Activated T-helper 2 cell treated with anti-CD3 and anti-CD28 coated beads, Interferon-gamma antibody, Interleukin-2, Interleukin-4, amounts not matched to agents 10 μg/mL and 5 μg/mL and 100 μg/mL, durations not matched to agents 14 hours and 24 hours and 36 hours (primary cell): ENCODE measurements around the gene ACAD11. TPM values are rescaled to one million over a fixed set of nuclear protein-coding genes. Genes with fewer than 3 reads are reported as not detected.
"Not testable (repeated sequence)": the region's sequence is repeated elsewhere in the genome, so short reads cannot be mapped to it uniquely, and the experiment has no call there.

Experiments used
- DNase-seq: peaks from one replicate; pipeline ENCODE4 v3.0.0; 2021; ENCODE audit warnings: low spot score
- H3K27ac Mint-ChIP-seq: one replicate; pipeline ENCODE4 v1.8.0; 2021; ENCODE audit warnings: mixed read lengths
- H3K27me3 Mint-ChIP-seq: one replicate; pipeline ENCODE4 v1.8.0; 2021; ENCODE audit warnings: low read depth, mixed read lengths
- H3K36me3 Mint-ChIP-seq: one replicate; pipeline ENCODE4 v1.8.0; 2021; ENCODE audit warnings: low read depth, mixed read lengths
- H3K4me1 Mint-ChIP-seq: one replicate; pipeline ENCODE4 v1.8.0; 2021; ENCODE audit warnings: low read depth, mixed read lengths
- H3K4me3 Mint-ChIP-seq: one replicate; pipeline ENCODE4 v1.8.0; 2021; ENCODE audit warnings: low read depth, mild to moderate bottlenecking, moderate library complexity, mixed read lengths
- H3K9me3 Mint-ChIP-seq: one replicate; pipeline ENCODE4 v1.8.0; 2021; ENCODE audit warnings: mixed read lengths
- intact Hi-C: fragments of 100-400 bp; cut with micrococcal nuclease; formaldehyde crosslinking; loops from one replicate; pipeline ENCODE4 v1.15.1; 2023
- total RNA-seq: library from RNA; stranded (reverse); gene quantifications from 2 replicates; pipeline ENCODE4 v1.2.3, GENCODE V29; 2022

The ACAD11 gene
- total RNA-seq, 1 donor from 2014 or later = 18.3 TPM

- Mint-ChIP-seq H3K4me3 (no peak overlapping the region), H3K27ac (no peak overlapping the region), H3K27me3 (no peaks in the 10 kb centered on the region), H3K9me3 (no peaks in the 10 kb centered on the region), H3K36me3 (peaks cover 24% of the 10 kb centered on the region), H3K4me1 (peaks cover 5% of the 10 kb centered on the region)
- DNase-seq = no peak
- intact Hi-C loops = loop anchor here (1.0 to 10.0 kb wide), 3 partner anchors 106 to 387 kb away; no protein-coding TSS in a partner anchor
These were observed 17.6 kb downstream of the ACAD11 start for GRCh38 chr3:132641837-132642538.

GRCh38 chr3:132641427-132641826 is 18.2 kb downstream of the ACAD11 start:
- H3K36me3 Mint-ChIP-seq = peaks cover 28% of the 10 kb centered on the region
- H3K4me3 Mint-ChIP-seq, H3K27me3 Mint-ChIP-seq, H3K4me1 Mint-ChIP-seq, H3K9me3 Mint-ChIP-seq, H3K27ac Mint-ChIP-seq, DNase-seq: not testable (repeated sequence)
- intact Hi-C loops = loop anchor here (10.0 kb wide), 1 partner anchor 387 kb away; no protein-coding TSS in a partner anchor

- H3K36me3 Mint-ChIP-seq = peaks cover 39% of the 10 kb centered on the region
- intact Hi-C loops = no loop called here
- H3K9me3 Mint-ChIP-seq = no peaks in the 10 kb centered on the region
- H3K4me3 Mint-ChIP-seq = no peak overlapping the region
- H3K4me1 Mint-ChIP-seq = peaks cover 3% of the 10 kb centered on the region
- no peak overlapping the region for H3K27ac Mint-ChIP-seq
- H3K27me3 Mint-ChIP-seq = no peaks in the 10 kb centered on the region
- DNase-seq = no peak
These were observed 20.9 kb downstream of the ACAD11 start for GRCh38 chr3:132638706-132639105.

GRCh38 chr3:132637590-132637989 is 22.0 kb downstream of the ACAD11 start:
- intact Hi-C loops = no loop called here
- H3K4me3 Mint-ChIP-seq = no peak overlapping the region
- no peak overlapping the region for H3K27ac Mint-ChIP-seq
- H3K36me3 Mint-ChIP-seq = peaks cover 39% of the 10 kb centered on the region
- no peak for DNase-seq
- H3K9me3 Mint-ChIP-seq = no peaks in the 10 kb centered on the region
- peaks cover 3% of the 10 kb centered on the region for H3K4me1 Mint-ChIP-seq
- no peaks in the 10 kb centered on the region for H3K27me3 Mint-ChIP-seq

GRCh38 chr3:132635052-132635451 is 24.6 kb downstream of the ACAD11 start:
- intact Hi-C loops = no loop called here
- no peaks in the 10 kb centered on the region for H3K9me3 Mint-ChIP-seq

GRCh38 chr3:132630612-132631011 is 29.0 kb downstream of the ACAD11 start:
- Mint-ChIP-seq H3K9me3 (no peaks in the 10 kb centered on the region), H3K27ac (no peak overlapping the region), H3K36me3 (peaks cover 38% of the 10 kb centered on the region), H3K4me1 (peaks cover 8% of the 10 kb centered on the region), H3K27me3 (no peaks in the 10 kb centered on the region), H3K4me3 (no peak overlapping the region)
- DNase-seq = no peak
- intact Hi-C loops = no loop called here

More at GRCh38 chr3:132635052-132635451, 24.6 kb downstream of the ACAD11 start:
- peaks cover 36% of the 10 kb centered on the region for H3K36me3 Mint-ChIP-seq
- H3K27me3 Mint-ChIP-seq = no peaks in the 10 kb centered on the region
- DNase-seq = no peak
- H3K4me1 Mint-ChIP-seq = peaks cover 5% of the 10 kb centered on the region
- no peak overlapping the region for H3K4me3 Mint-ChIP-seq
- no peak overlapping the region for H3K27ac Mint-ChIP-seq

- Mint-ChIP-seq H3K4me1 (peaks cover 8% of the 10 kb centered on the region), H3K27me3 (no peaks in the 10 kb centered on the region), H3K36me3 (peaks cover 35% of the 10 kb centered on the region), H3K27ac (no peak overlapping the region), H3K4me3 (no peak overlapping the region), H3K9me3 (no peaks in the 10 kb centered on the region)
- intact Hi-C loops = no loop called here
- DNase-seq = no peak
These were observed 29.7 kb downstream of the ACAD11 start for GRCh38 chr3:132629928-132630327.

GRCh38 chr3:132628157-132628556 is 31.5 kb downstream of the ACAD11 start:
- no peak overlapping the region for H3K4me3 Mint-ChIP-seq
- intact Hi-C loops = no loop called here
- no peak for DNase-seq
- H3K9me3 Mint-ChIP-seq = no peaks in the 10 kb centered on the region
- peaks cover 35% of the 10 kb centered on the region for H3K36me3 Mint-ChIP-seq
- H3K27ac Mint-ChIP-seq = no peak overlapping the region
- H3K4me1 Mint-ChIP-seq = peaks cover 8% of the 10 kb centered on the region
- no peaks in the 10 kb centered on the region for H3K27me3 Mint-ChIP-seq

- no peaks in the 10 kb centered on the region for H3K27me3 Mint-ChIP-seq
- peaks cover 35% of the 10 kb centered on the region for H3K36me3 Mint-ChIP-seq
- no peaks in the 10 kb centered on the region for H3K9me3 Mint-ChIP-seq
- H3K27ac Mint-ChIP-seq = no peak overlapping the region
- H3K4me1 Mint-ChIP-seq = peaks cover 8% of the 10 kb centered on the region
- no peak overlapping the region for H3K4me3 Mint-ChIP-seq
- DNase-seq = no peak
- intact Hi-C loops = no loop called here
These were observed 32.7 kb downstream of the ACAD11 start for GRCh38 chr3:132626955-132627354.

- intact Hi-C loops = no loop called here
- no peak for DNase-seq
- Mint-ChIP-seq H3K36me3 (peaks cover 43% of the 10 kb centered on the region), H3K4me3 (no peak overlapping the region), H3K27ac (no peak overlapping the region), H3K9me3 (no peaks in the 10 kb centered on the region), H3K4me1 (peaks cover 11% of the 10 kb centered on the region), H3K27me3 (no peaks in the 10 kb centered on the region)
These were observed 34.0 kb downstream of the ACAD11 start for GRCh38 chr3:132625613-132626012.

- Mint-ChIP-seq H3K27ac (no peak overlapping the region), H3K36me3 (peaks cover 46% of the 10 kb centered on the region), H3K4me1 (peaks cover 6% of the 10 kb centered on the region), H3K4me3 (no peak overlapping the region), H3K9me3 (no peaks in the 10 kb centered on the region), H3K27me3 (no peaks in the 10 kb centered on the region)
- DNase-seq = no peak
- intact Hi-C loops = no loop called here
These were observed 34.8 kb downstream of the ACAD11 start for GRCh38 chr3:132624790-132625189.

- Mint-ChIP-seq H3K27me3 (no peaks in the 10 kb centered on the region), H3K4me1 (peaks cover 3% of the 10 kb centered on the region), H3K36me3 (peaks cover 43% of the 10 kb centered on the region), H3K4me3 (no peak overlapping the region), H3K27ac (no peak overlapping the region), H3K9me3 (no peaks in the 10 kb centered on the region)
- no peak for DNase-seq
- intact Hi-C loops = no loop called here
These were observed 36.0 kb downstream of the ACAD11 start for GRCh38 chr3:132623646-132624045.

GRCh38 chr3:132622761-132623160 is 36.8 kb downstream of the ACAD11 start:
- intact Hi-C loops = no loop called here
- DNase-seq = no peak
- Mint-ChIP-seq H3K9me3 (no peaks in the 10 kb centered on the region), H3K4me1 (peaks cover 3% of the 10 kb centered on the region), H3K27me3 (no peaks in the 10 kb centered on the region), H3K4me3 (no peak overlapping the region), H3K27ac (no peak overlapping the region), H3K36me3 (peaks cover 38% of the 10 kb centered on the region)
